Heart right ventricle (tissue), 16 donors: ENCODE results near the gene GRID2IP. TPM values are rescaled to one million over a fixed set of nuclear protein-coding genes. Genes with fewer than 3 reads are reported as not detected.

ENCODE experiments used
- ATAC-seq, 8 donors: fragments of 200-7000 bp; cut with Tn5 transposase; one replicate each; pipeline ENCODE4 v1.9.1; 2020; ENCODE audit warnings: mild to moderate bottlenecking in 8 of 8, moderate library complexity in 8 of 8, moderate number of reproducible peaks in 1 of 8
- DNase-seq, 2 donors: peaks; one replicate each; pipeline ENCODE4 v3.0.0-alpha.2; 2020
- H3K27ac ChIP-seq, 10 donors: fragments of 200-600 bp; sonication (generic) in 2 of 10; one replicate each; pipeline versions ENCODE4 v1.5.0 to v1.8.0; 2020 to 2022; ENCODE audit warnings: mild to moderate bottlenecking in 3 of 10
- H3K27me3 ChIP-seq, 7 donors: fragments of 200-600 bp; one replicate each; pipeline ENCODE4 v1.8.0; 2021 to 2022; ENCODE audit warnings: mild to moderate bottlenecking in 2 of 7
- H3K36me3 ChIP-seq, 9 donors: fragments of 200-600 bp; sonication (generic) in 1 of 9; one replicate each; pipeline versions ENCODE4 v1.5.0 to v1.8.0; 2020 to 2022; ENCODE audit warnings: mild to moderate bottlenecking in 2 of 9
- H3K4me1 ChIP-seq, 9 donors: fragments of 200-600 bp; sonication (generic) in 1 of 9; one replicate each; pipeline versions ENCODE4 v1.5.0 to v1.8.0; 2020 to 2022; ENCODE audit warnings: mild to moderate bottlenecking in 4 of 9
- H3K4me3 ChIP-seq, 10 donors: fragments of 200-600 bp; sonication (generic) in 2 of 10; one replicate each; pipeline versions ENCODE4 v1.5.0 to v1.8.0; 2020 to 2022; ENCODE audit warnings: mild to moderate bottlenecking in 7 of 10, moderate library complexity in 2 of 10
- H3K9me3 ChIP-seq, 11 donors: fragments of 200-600 bp in 10 of 11; sonication (generic) in 2 of 11; one replicate each; pipeline versions ENCODE4 v1.5.0 to v1.8.0; 2013 to 2022; ENCODE audit warnings: mild to moderate bottlenecking in 2 of 11, control low read depth in 1 of 11, moderate library complexity in 1 of 11
- WGBS, 2 donors: extraction: QIAGEN DNeasy Blood & Tissue Kit; methylation state at CpG; one replicate each; pipeline ENCODE4 v1.1.7; 2013; ENCODE audit warnings: inconsistent platforms in 1 of 2; 5-methylcytosine and 5-hydroxymethylcytosine counted together
- intact Hi-C, 10 donors: fragments of 100-400 bp; cut with DNase I; formaldehyde crosslinking; loops; one replicate each; pipeline versions ENCODE4 v1.11.1 to v1.14.2; 2022
- polyA plus RNA-seq, 2 donors: library from polyadenylated mRNA; stranded (reverse); fragments of 200-250 nt; gene quantifications; one replicate each; pipeline ENCODE4 v1.2.3, GENCODE V29; 2013
- total RNA-seq, 10 donors: library from RNA; stranded (reverse); fragmentation: NEBNext Ultra II Directional in 3 of 10; extraction: Animal tissue kit (Norgen Biotek cat#: 25700) in 3 of 10; gene quantifications; one replicate each; pipeline versions ENCODE4 v1.2.1 to v1.2.4, GENCODE V29; 2021 to 2023
- TF ChIP-seq, protein P1 (sequence below), 9 donors: fragments of 200-600 bp; sonication (generic) in 2 of 9; IDR thresholded peaks; one replicate each; pipeline versions ENCODE4 v1.5.0 to v1.8.0; 2021 to 2022; ENCODE audit warnings: antibody characterized with exemption in 9 of 9, mild to moderate bottlenecking in 5 of 9, moderate library complexity in 1 of 9
- donor health status: Arrhythmogenic right ventricular cardiomyopathy.
- donor health status: ischemic (EF 13 %, LVEDD 7.1; RV severe dilation, severe dysfunction).
- donor health status: healthy with polysubstance abuse.
- donor health status: DM: no; HTN: yes; CAD: no.
- donor health status: DM: no; HTN: no; CAD: no.
- donor health status: ischemic (EF 25% LVEDD 6.9; RV normal size, moderate dysfunction).
- donor health status: ischemic (EF 25% LVEDD 5.7; RV mildly dilated, moderate dysfunction).
- donor health status: healthy.
- donor health status: DM: yes; HTN: yes; CAD: no.
- donor health status: Ischemic cardiomyopathy.
- donor health status: ischemic (EF 35%, LVEDD 5.7; RV mildly dilated, moderate dysfunction).
- donor health status: nonischemic (EF 11% LVEDD 7.7; RV severe dilation, severe dysfunction).
- donor health status: DM: yes; HTN: yes; CAD: no.
- donor health status: PGD.
- donor health status: ischemic (EF 29% LVEDD 5.4; RV normal size, mild dysfunction).
- donor health status: nonischemic (EF 23%, LVEDD 6.1; RV moderate dilation, normal function).

GRID2IP gene
- total and polyA plus RNA-seq, 12 donors: 0.01 to 0.15 (median 0.11) TPM; not detected in 9

- no peak overlapping the region for H3K4me3 ChIP-seq
- no peaks in the 10 kb centered on the region for H3K9me3 ChIP-seq
- H3K27ac ChIP-seq: no peak overlapping the region
- TF ChIP-seq, protein P1, sequence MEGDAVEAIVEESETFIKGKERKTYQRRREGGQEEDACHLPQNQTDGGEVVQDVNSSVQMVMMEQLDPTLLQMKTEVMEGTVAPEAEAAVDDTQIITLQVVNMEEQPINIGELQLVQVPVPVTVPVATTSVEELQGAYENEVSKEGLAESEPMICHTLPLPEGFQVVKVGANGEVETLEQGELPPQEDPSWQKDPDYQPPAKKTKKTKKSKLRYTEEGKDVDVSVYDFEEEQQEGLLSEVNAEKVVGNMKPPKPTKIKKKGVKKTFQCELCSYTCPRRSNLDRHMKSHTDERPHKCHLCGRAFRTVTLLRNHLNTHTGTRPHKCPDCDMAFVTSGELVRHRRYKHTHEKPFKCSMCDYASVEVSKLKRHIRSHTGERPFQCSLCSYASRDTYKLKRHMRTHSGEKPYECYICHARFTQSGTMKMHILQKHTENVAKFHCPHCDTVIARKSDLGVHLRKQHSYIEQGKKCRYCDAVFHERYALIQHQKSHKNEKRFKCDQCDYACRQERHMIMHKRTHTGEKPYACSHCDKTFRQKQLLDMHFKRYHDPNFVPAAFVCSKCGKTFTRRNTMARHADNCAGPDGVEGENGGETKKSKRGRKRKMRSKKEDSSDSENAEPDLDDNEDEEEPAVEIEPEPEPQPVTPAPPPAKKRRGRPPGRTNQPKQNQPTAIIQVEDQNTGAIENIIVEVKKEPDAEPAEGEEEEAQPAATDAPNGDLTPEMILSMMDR (IDR thresholded peaks at IDR 0.05): no peak
- peaks cover 0 to 15% (median 11%) of the 10 kb centered on the region in 9 donors for H3K4me1 ChIP-seq
- ATAC-seq (no peak), DNase-seq (no peak)
- intact Hi-C loops: no loop called here
- H3K27me3 ChIP-seq: peaks cover 13 to 93% (median 85%) of the 10 kb centered on the region in 7 donors
- no peaks in the 10 kb centered on the region for H3K36me3 ChIP-seq
- 54 to 63% methylated on average over 6 of the region's 6 CpGs for WGBS, 2 donors
Observed at GRCh38 chr7:6529643-6530042, 21.6 kb downstream of the GRID2IP start.

DNA sequence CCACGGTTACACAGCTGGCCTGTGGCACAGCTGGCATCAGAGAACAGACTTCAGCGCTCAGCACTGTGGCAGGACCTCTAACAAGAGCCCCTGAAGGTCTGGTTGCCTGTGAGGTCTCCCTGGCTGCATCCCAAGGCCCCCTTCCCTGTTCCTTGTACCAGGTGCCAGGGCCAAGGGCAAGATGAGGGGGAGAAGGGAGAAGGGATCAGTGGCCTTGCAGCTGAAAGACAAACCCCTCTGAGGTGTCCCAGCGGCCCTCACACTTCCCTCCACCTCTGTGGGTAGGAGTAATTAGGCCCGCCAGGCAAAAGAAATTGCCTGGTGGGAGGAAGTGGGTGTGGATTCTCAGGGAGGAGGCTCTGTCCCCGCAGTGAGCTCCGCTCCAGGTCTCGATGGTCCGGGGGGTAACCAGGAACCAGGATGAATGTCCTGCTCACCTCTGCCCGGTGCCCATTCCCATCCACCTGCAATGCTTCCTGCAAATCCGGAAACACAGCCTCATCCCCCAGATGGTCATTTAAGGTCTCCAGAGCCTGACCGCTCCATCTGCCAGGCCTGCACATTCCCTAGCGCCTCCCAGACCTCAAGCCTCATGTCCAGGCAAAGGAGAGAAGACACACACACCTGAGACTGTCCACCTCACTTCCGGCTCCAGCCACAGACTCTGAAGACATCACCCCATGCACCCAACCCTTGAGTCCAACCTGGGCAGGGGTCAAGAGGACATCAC is 22.7 kb downstream of the GRID2IP start:
- DNase-seq: no peak
- Histone ChIP-seq H3K4me1 (peaks cover 0 to 15% (median 11%) of the 10 kb centered on the region in 9 donors), H3K36me3 (no peaks in the 10 kb centered on the region), H3K27ac (no peak overlapping the region), H3K9me3 (no peaks in the 10 kb centered on the region), H3K4me3 (no peak overlapping the region), H3K27me3 (peaks cover 13 to 99% (median 85%) of the 10 kb centered on the region in 7 donors)
- TF ChIP-seq, protein P1 (IDR thresholded peaks at IDR 0.05): no peak
- no peak for ATAC-seq
- intact Hi-C loops: no loop called here
- WGBS, 2 donors: 71 to 74% methylated on average over 13 of the region's 13 CpGs

DNA sequence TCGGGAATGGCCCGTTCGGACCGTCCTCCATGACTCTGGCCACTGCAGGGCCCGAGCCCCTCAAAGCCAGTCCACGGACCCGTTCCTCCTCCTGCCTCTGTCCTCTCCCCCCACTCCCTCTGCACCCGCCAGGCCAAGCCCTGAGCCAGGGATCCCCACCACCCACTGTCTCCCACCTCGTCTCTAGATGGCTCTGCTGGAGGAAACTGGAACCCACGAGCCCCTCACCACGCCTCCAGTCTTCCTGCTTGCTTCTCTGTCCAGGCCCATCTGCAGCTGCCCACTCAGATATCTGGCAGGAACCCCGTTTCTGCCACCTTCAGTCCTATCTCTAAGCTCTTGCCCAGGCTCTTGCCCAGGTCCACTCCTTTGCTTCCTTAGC is 24.3 kb downstream of the GRID2IP start:
- WGBS, 2 donors: 22 to 27% methylated on average over 12 of the region's 12 CpGs
- intact Hi-C loops: no loop called here
- H3K4me1 ChIP-seq: peaks cover 0 to 15% (median 11%) of the 10 kb centered on the region in 9 donors
- peaks cover 11 to 93% (median 79%) of the 10 kb centered on the region in 7 donors for H3K27me3 ChIP-seq
- ATAC-seq (peak in 3 of 8 donors; percentile 5 to 20 (median 11)), DNase-seq (no peak)
- no peaks in the 10 kb centered on the region for H3K36me3 ChIP-seq
- no peak overlapping the region for H3K27ac ChIP-seq
- no peaks in the 10 kb centered on the region for H3K9me3 ChIP-seq
- TF ChIP-seq, protein P1 (IDR thresholded peaks at IDR 0.05): no peak
- H3K4me3 ChIP-seq: peak overlapping the region in 9 of 10 donors; percentile 31 to 53 (median 43)

GRCh38 chr7:6520163-6520981 is 30.9 kb downstream of the GRID2IP start:
- H3K27me3 ChIP-seq: peaks cover 0 to 38% (median 21%) of the 10 kb centered on the region in 7 donors
- DNase-seq (no peak), ATAC-seq (no peak)
- WGBS, 2 donors: 86% methylated on average over 24 of the region's 24 CpGs
- H3K36me3 ChIP-seq: no peaks in the 10 kb centered on the region
- H3K4me1 ChIP-seq: peaks cover 0 to 8% (median 4%) of the 10 kb centered on the region in 9 donors
- no peak overlapping the region for H3K4me3 ChIP-seq
- TF ChIP-seq, protein P1 (IDR thresholded peaks at IDR 0.05): no peak
- no peak overlapping the region for H3K27ac ChIP-seq
- H3K9me3 ChIP-seq: no peaks in the 10 kb centered on the region
- intact Hi-C loops: loop anchor here in 1 of 10 donors (5.0 kb wide), 1 partner anchor 663 kb away; no protein-coding TSS in a partner anchor
